ENCODE measurements around the gene GRM8.
A peak's percentile ranks its signal among the peaks of the same experiment; 100 is the strongest.

The GRM8 gene

GRCh38 chr7:126801733-126802132, 451.0 kb downstream of the GRM8 start:
- intact Hi-C loops (cut with DNase I) = loop anchor here (10.0 kb wide), 1 partner anchor 453 kb away; the partner anchor contains the start of gene GRM8
- no peak for DNase-seq

GRCh38 chr7:126799541-126799940, 453.2 kb downstream of the GRM8 start:
- intact Hi-C loops (cut with DNase I) = no loop called here
- no peak for DNase-seq

- intact Hi-C loops (cut with DNase I) = no loop called here
- DNase-seq = peak in 12 of 42 donors; percentile 3 to 62 (median 16)
These were observed 460.2 kb downstream of the GRM8 start for GRCh38 chr7:126792521-126792920.

- intact Hi-C loops (cut with DNase I) = no loop called here
- no peak for DNase-seq
These were observed 461.4 kb downstream of the GRM8 start for GRCh38 chr7:126791306-126791705.

- DNase-seq = no peak
- intact Hi-C loops (cut with DNase I) = no loop called here
These were observed 462.0 kb downstream of the GRM8 start for GRCh38 chr7:126790763-126791162.

GRCh38 chr7:126783613-126784012, 469.1 kb downstream of the GRM8 start:
- DNase-seq = no peak
- intact Hi-C loops (cut with DNase I) = no loop called here

- no peak for DNase-seq
- intact Hi-C loops (cut with DNase I) = no loop called here
These were observed 471.7 kb downstream of the GRM8 start for GRCh38 chr7:126780993-126781392.

GRCh38 chr7:126778101-126778500, 474.6 kb downstream of the GRM8 start:
- intact Hi-C loops (cut with DNase I) = no loop called here
- no peak for DNase-seq

- intact Hi-C loops (cut with DNase I) = no loop called here
- DNase-seq = no peak
These were observed 476.2 kb downstream of the GRM8 start for GRCh38 chr7:126776498-126776897.

GRCh38 chr7:126774077-126774476, 478.7 kb downstream of the GRM8 start:
- intact Hi-C loops (cut with DNase I) = no loop called here
- DNase-seq = no peak

- intact Hi-C loops (cut with DNase I) = no loop called here
These were observed 483.9 kb downstream of the GRM8 start for GRCh38 chr7:126768836-126769235.

GRCh38 chr7:126760914-126761577, 491.7 kb downstream of the GRM8 start:
- intact Hi-C loops (cut with DNase I) = no loop called here
- DNase-seq = no peak

More at GRCh38 chr7:126768836-126769235, 483.9 kb downstream of the GRM8 start:
- DNase-seq = no peak

GRCh38 chr7:126755381-126755780, 497.4 kb downstream of the GRM8 start:
- no peak for DNase-seq
- intact Hi-C loops (cut with DNase I) = no loop called here

- intact Hi-C loops (cut with DNase I) = no loop called here
- DNase-seq = no peak
These were observed 502.4 kb downstream of the GRM8 start for GRCh38 chr7:126750207-126750911.

- intact Hi-C loops (cut with DNase I) = no loop called here
These were observed 523.8 kb downstream of the GRM8 start for GRCh38 chr7:126728967-126729366.

GRCh38 chr7:126727930-126728391, 524.8 kb downstream of the GRM8 start:
- peak in 1 of 42 donors; percentile 8 for DNase-seq
- intact Hi-C loops (cut with DNase I) = no loop called here

More at GRCh38 chr7:126728967-126729366, 523.8 kb downstream of the GRM8 start:
- DNase-seq = no peak

GRCh38 chr7:126723966-126724544, 528.7 kb downstream of the GRM8 start:
- DNase-seq = no peak
- intact Hi-C loops (cut with DNase I) = no loop called here

GRCh38 chr7:126720232-126720631, 532.5 kb downstream of the GRM8 start:
- no peak for DNase-seq
- intact Hi-C loops (cut with DNase I) = no loop called here

GRCh38 chr7:126718419-126718818, 534.3 kb downstream of the GRM8 start:
- DNase-seq = no peak
- intact Hi-C loops (cut with DNase I) = no loop called here

GRCh38 chr7:126716321-126716720, 536.4 kb downstream of the GRM8 start:
- intact Hi-C loops (cut with DNase I) = no loop called here
- no peak for DNase-seq
